HUDEP-2 (cell line): ENCODE data around the gene C1QTNF3.

Experiments used
- DNase-seq, 76 experiments: peaks; one replicate each; lab custom pipeline; 2025; ENCODE audit not compliant: unreplicated experiment in 76 of 76; lab: John Stamatoyannopoulos, UW

C1QTNF3 gene

DNA sequence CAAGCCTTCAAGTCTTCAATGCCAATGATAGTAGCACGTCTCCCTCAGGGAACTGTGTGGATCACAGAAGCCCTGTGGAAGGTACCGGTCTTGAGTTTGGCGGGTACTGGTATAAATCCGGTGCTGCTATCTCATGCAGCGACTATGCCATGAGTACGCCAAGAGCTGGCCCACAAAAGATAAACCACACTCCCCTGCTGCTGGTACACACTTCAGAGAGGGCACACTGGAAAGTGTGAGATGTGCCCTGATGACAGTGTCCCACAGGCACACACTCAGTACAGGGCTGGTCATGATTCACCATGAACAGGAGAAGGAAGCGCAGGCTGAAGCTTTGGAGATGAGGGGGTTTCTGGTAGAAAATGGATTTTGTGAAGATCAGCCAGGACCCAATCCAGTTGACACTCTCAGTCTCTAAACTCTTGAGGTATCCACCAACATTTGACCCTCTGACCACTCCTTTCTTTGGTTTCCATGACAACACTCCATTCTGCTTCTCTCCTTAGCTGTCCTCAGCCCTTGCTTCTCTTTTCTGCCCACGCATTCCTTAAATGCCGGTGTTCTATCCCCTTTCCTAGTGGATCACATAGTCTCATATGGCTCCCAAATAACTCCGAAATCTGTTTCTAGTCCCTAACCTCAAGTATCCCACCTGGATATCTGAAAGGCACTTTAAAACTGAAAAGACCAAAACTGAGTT, 40.2 kb downstream of the C1QTNF3 start:
- no peak for DNase-seq

DNA sequence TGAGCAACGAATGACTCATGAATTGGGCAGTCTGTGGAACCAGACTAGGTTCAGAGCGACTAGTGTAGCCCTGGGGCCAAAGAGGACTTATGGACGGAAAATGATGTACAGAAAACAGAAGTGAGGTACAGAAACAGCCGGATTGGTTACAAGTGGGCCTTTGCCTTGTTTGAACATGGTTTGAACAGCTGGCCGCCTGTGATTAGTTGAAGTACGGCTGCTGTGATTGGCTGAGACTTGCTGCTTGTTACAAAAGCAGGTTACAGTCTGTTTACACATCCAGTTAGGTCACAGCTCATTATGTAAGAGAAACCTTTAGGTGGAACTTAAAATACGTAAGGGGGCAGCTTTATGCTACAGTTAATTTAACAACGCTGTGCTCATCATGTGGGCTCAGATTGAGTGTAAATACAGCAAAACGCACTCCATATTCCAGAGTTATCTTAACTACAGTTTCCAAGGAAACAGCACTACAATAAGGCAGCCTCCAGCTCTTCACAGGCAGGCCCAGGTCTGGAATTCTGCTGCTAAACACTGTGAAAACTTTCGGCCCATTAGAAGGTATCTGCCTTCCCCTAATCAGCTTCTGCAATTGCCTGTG, 41.7 kb downstream of the C1QTNF3 start:
- DNase-seq, result no peak

DNA sequence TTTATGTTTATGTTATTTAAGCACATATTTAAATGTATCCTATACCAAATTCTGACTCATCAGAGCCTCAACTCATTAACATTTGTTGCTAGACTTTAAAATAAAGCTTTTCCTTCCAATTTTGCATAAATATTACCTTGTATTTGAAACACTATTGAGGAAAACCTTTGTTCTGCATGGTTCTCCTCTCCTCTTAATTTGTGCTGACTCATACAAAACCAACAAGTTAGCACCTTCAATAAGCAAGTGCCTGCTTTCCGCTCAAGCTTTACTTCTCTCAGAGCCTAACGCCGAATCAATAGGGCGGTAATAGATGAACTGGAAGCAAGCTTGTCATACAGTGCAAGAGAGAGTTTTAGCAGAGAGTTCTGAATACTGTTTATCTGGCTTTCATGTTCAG, 43.0 kb downstream of the C1QTNF3 start:
- DNase-seq, result no peak

DNA sequence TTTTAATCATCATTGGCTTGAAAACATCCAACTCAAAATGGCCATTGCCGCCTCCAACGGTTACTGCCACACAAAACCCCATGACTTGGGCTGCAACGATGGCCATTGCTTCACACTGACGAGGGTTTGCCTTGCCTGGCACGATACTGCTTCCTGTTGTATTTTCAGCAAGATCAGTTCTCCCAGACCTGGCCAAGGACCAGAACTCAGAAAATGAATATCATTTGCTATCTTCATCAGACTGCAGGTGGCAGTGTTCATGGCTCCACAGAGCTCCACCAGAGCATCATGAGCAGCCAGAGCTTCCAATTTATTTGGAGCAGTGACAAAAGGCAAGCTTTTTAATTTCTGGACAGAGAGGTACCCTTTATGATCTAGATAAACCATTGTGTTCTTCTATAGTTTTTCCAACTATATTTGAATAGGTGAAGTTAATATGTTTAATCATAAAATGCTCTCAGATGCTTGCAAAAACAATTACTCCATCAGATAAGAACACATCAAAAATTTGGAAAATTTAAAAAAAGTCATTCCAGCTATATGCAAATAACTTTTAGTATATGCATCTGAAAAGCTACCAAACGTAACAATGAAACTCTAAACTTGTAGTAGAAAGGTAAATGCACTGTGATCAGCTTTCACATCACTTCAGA, 45.6 kb downstream of the C1QTNF3 start:
- peak in 52 of 76 experiments; percentile 1 to 68 (median 28) for DNase-seq

DNA sequence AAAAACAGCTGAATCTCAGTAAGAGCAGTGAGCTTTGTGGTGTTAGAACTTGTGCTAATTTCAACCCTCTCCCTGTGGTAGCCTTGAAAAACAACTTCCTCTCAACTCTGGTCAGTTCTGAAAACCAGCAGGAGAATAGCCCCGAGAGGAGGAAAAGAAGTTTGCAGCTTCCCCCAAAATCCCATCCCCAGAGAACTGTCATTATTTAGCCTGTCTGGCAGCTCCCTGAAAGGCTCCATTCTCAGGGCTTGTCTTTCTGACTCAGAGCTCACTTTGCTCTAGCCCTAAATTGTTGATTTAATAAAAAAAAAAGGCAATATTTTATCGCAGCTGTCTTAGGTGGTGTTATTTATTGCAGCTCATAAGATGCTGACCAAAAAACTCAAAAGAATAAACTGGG, 47.1 kb downstream of the C1QTNF3 start:
- no peak for DNase-seq

DNA sequence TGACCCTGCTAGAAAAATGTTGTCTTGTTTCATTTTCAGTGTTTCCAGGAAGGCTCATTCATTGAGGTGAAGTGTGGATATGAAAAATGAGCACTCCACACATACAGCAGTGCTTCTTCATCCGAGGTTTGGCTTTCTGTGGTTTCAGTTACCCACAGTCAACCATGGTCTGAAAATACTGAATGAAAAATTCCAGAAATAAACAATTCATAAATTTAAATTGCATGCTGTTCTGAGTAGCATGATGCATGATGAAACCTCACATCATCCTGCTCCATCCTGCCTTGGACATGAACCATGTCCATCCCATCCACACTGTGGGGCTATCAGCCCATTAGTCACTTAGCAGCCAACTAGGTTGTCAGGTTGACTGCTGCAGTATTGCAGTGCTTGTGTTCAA, 48.2 kb downstream of the C1QTNF3 start:
- DNase-seq, result no peak

DNA sequence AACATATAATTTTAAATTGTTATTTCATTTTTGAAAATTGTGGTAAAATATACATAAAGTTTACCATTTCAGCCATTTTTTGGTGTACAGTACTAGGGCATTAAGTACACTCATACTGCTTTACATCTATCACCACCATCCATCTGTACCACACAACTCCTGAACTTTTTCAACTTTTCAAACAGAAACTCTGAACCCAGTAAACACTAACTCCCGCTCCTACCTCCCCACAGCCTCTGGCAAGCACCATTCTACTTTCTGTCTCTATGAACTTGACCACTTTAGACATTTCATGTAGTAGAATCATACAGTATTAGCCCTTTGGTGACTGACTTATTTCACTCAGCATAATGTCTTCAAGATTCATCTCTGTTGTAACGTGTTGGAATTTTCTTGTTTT, 50.1 kb downstream of the C1QTNF3 start:
- no peak for DNase-seq

DNA sequence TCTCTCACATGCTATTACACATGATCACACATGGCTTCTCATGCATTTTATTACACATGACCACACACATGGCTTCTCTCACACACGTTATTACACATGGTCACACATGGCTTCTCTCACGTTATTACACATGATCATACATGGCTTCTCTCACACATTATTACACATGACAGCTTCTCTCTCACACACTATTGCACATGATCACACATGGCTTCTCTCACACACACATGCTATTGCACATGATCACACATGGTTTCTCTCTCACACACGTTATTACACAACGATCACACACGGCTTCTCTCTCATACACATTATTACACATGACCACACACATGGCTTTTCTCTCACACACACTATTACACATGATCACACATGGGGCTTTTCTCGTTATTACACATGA, 57.6 kb downstream of the C1QTNF3 start:
- no peak for DNase-seq

DNA sequence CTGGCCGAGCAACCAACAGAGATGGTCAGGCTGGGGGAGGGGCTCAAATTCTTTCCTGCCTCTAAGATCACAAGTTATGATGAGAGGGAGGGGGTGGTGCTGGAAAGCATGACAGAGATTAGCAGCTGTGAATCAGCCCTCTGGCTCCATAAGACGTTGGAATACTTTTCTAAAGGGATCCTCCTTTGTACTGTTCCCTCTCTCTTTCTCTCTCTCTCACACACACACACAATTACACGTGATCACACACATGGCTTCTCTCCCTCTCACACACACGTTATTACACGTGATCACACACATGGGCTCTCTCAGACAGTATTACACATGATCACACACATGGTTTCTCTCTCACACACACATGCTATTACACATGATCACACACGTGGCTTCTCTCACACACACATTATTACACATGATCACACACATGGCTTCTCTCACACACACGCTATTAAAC, 58.3 kb downstream of the C1QTNF3 start, which contains the start of gene SLC45A2:
SLC45A2 (minus strand) TSS at position 23 of the 454 bp plus-strand sequence. CDS start 110 bp downstream, outside the sequence.
- no peak for DNase-seq

DNA sequence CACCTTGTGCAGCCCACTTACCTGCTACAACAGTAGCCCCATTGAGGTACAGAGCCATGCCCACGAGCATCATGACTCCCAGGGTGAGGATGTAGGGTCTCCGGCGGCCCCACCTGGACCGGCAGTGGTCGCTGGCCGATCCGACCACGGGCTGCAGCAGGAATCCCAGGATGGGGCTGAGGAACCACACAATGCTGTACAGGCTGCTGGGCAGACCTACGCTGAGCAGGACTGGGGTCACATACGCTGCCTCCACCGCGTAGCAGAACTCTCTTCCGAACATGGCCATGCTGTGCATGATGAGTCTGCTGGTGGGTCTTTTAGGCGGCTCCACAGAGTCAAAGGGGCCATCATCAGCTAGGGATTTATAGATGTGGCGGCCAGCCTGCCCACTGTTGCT, 58.8 kb downstream of the C1QTNF3 start:
- DNase-seq, result no peak

DNA sequence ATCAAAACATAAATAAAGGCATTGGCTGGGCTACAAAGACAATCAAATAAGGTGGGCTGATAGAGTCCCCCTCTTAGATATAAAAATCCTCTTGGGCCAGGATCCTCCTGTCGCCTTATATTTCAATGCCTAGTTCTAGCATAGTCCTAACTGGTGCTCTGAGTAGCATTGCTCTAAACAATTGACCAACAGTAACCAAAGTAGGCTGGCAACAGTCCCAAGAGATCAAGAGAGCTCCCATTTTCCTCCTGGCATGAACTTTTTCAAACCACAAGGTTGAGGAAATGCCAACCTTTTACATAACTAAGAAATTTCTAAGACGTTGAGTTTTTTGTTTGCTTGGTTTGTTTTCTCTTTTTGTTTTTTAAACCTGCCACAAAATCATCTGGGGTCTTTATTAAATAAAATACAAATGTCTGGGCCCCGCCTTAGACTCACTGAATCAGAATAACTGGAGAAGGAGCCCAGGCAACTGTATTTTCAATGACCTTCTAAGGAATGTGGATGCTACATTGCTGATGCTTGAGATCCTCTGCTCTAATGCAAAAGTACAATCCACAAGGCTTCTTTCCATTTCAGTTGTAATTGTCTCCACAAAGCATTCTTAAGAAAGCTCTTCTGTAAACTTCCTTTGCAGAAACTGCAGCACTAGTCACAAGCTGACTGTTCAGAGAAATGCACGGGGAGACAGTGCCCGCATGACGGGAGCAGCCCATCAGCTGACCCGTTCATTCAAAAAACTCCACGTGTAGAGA, 61.4 kb downstream of the C1QTNF3 start:
- DNase-seq, result no peak

DNA sequence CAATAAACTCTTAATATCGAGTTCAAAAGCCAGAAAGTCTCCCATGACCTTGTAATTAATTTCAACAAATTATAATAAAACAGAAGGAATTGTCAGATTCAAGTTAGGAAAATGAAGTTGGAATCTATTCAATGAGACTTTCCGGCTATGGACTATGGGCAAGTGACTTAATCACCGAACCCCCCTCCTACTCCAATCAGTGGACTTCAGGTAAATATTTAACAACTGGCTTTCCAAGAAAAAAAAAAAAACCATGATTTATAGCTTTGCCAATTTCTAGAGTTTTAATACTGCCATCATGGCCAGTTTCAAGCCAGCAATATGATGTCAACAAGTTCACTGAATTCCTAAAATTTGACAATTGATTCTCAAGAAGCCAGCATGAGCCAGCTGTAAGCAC, 63.0 kb downstream of the C1QTNF3 start:
- no peak for DNase-seq

DNA sequence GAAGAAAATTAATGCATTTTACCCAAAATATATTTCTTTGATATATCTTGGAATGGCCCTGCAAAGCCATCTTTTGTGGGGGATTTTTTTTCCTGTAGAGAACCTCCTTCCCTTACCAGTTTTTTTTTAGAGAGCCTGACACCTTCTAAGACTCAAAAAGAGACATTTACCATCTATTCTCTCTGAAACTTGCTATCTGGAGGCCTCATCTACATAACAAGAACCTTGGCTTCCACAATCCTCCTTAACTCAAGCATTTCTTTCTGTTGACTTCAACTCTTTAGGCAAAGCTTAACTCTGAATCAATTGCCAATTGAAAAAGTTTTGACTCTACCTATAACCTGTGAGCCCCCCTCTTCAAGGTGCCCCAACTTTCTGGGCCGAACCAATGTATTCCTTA, 64.7 kb downstream of the C1QTNF3 start:
- no peak for DNase-seq

DNA sequence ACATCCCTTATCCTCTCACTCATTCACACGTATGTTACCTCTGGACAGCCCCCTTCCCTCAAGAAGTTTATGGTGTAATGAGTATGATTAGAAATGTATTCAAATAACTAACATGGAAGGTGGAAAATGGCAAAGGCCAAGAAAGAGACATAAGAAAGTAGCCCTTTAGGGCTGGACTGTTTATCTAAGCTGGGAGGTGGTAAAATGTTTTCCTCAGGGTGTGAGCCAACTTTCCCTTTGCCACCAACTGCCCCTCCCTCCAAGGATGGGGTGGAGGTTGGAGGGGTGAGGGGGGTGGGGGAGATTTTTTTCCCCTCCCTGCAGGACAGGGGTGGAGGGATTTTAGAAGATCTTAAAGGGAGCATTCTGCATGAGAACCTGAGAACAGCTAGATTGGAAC, 66.7 kb downstream of the C1QTNF3 start:
- DNase-seq, result no peak

DNA sequence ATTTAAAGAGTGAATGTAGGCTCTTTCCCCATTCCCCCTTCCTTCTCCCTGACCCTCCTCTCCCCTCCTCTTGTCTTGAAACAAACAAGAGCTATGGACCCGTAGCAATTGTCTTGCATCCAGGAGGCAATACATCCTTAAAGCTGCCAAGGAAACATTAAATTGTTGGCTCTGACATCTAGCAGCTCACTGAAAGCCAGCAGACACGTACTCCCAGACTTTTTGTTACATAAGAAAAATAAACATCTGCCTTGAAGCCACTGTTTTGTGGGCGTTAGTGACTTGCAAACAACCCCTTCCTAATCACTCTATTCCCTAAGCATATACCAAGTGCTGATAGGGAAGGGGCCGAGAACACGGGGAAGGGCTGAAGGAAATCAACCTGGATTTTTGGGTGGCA, 67.2 kb downstream of the C1QTNF3 start:
- DNase-seq, result no peak

DNA sequence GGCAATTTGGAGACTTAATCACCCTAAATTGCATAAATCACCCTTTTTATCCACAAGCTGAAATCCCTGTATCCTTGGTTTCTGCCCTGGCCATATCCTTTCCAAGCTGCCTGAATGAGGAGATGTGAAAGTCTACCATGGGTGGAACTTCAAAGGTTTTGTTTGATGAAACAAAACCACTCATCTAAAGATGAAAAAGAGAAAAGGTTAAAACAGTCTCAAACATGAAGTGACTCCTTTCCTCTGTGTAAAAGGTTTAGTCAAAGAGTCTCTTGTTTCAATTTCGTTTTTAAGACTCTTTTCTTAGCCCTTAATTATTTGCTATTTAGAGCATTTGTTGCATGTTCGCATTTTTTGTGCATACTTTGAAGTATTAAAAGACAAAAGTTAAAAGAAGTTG, 69.7 kb downstream of the C1QTNF3 start:
- DNase-seq, result no peak

DNA sequence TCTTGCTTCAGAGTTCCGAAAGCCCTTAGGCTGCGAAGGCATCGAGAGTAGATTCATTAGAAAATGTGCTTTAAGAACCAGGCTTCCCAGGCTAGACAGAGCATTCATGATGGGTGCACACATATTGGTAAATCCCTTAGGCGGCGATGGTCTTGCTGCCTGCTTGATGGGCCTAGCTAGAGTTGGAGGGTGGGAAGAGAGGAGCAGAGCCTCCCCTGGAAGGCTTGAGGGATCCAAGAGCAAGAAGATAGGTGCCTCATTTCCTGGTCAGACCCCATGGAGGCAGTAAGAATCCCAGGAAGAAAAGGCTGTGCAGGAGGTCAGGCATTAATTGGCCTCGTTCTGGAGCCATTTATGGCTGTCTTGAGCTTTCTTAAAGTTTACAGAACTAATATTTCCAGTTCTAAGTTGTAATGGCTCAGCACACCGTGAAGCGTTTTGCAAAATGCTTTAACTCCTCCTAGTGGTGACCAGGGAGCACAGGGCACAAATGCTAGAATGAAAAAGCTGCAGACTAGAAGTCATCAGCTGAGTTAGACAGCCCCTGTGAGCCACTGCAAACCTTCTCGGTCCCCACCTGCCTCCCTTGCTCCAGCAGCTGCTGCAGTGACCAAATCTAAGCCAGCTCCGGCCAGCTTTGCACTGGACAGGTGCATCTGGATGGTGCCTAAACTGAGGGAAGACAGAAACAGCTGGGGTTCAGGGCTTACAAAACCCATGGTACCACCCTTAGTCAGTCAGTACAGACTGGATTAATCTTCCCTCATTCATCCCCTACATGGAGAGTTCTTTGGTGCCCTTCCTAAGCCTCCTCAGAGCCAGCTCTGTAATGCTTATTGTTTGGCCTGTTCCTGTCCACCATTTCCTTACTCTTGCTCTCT, 73.2 kb downstream of the C1QTNF3 start:
- DNase-seq, result peak in 5 of 76 experiments; percentile 2 to 9 (median 3)

DNA sequence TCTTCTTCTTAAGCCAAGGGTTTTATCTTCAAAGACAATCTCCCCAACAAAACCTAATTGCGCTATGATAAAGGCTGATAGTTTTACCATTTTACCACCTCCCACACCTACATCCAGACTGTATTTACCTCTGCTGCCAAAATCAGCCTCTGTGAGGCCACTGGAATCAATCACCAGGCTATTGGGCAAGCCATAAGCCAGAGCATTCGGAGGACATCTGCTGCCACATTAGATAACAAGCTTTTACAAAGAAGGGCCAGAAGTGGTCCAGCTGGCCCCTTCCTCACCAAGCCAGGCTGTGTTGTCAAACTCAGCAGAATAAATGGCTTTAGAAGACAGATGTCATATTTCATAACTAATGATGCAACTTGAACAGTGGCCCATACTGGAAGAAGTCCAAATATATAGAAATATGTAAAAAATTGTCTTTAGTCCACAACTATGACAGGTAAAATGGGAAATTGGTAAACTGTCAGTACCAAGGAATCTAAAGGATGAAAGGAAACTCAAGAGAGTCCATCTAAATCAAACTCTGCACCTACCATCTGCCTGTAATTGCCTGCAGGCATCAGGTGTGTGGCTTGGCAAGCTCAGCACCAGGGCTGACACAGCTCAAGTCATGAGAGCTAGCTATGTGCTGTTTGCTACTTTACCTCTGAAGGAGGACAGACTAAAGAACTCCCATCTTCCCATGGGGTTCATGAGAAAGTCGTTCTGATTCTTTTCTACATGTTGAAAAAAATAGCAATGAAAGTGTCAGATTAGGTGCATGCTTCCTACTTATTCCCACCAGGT, 74.6 kb downstream of the C1QTNF3 start:
- DNase-seq, result no peak
